ENCODE measurements around the gene SERINC5.

The SERINC5 gene

DNA sequence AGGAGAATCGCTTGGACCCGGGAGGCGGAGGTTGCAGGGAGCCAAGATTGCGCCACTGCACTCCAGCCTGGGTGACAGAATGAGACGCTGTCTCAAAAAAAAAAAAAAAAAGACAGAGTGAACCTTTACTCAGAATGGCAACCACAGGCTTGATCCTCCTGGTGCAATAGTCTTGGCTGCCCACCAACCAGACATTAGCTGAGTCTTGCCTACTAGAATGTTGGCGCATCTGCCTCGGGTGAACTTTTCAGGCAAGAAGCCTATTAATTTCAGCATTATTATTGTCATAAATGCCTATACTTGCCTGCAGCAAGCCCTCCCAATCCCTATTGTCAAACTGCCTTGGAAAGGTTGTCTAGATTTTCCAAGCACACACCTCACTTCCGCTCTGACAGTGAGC is 4.2 kb downstream of the SERINC5 start:
- no peak for DNase-seq

DNA sequence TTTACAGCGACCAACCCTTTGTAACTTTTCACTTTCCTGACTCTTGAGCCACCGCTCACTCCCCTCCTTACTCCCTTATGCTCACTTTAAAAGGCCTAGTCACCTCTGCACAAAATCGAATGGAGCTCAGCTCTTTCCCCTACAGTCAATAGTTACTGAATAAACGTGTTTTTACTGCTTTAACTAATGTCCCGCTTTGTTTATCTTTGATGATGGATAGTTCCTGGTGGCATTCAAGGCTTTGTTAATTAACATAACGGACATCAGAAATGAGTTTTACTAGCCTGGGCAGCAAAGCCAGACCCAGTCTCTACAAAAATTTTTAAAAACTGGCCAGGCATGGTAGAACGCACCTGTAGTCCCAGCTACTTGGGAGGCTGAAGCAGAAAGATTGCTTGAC is 5.0 kb downstream of the SERINC5 start:
- DNase-seq, result no peak

DNA sequence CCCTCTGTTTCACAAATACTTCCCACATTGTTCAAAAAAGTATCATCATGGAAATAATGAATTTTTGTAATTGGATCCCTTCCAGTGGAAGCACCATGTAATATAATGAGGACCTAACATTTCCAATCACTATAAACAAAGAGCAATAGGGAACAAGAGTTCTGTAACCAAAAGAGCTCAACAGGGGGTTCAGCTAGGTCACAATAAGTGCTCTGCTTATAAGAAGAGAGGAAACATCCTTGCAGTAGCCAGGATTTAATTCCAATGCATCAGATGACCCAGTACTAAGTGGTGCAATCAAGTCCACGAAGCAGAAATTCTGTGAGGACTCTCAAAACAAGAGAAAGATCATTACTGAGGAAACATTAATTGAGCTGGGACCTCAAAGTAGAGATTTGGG is 5.9 kb downstream of the SERINC5 start:
- DNase-seq, result no peak

DNA sequence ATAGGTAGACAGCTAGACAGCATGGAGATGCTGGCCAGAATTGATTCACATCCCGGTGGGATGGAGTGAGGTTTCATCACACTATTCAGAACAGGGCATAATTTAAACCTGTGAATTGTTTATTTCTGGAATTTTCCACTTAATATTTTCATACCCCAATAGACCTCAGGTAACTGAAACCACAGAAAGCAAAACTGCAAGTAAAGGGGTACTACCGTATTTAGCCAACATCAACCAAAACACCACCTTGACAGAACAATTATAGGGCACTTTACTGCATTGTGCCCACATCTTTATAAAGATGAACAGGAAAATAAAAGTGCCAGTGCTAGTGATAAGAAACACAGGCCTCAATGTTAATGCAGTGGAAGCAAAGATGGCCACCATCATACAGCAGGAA is 7.5 kb downstream of the SERINC5 start:
- no peak for DNase-seq

DNA sequence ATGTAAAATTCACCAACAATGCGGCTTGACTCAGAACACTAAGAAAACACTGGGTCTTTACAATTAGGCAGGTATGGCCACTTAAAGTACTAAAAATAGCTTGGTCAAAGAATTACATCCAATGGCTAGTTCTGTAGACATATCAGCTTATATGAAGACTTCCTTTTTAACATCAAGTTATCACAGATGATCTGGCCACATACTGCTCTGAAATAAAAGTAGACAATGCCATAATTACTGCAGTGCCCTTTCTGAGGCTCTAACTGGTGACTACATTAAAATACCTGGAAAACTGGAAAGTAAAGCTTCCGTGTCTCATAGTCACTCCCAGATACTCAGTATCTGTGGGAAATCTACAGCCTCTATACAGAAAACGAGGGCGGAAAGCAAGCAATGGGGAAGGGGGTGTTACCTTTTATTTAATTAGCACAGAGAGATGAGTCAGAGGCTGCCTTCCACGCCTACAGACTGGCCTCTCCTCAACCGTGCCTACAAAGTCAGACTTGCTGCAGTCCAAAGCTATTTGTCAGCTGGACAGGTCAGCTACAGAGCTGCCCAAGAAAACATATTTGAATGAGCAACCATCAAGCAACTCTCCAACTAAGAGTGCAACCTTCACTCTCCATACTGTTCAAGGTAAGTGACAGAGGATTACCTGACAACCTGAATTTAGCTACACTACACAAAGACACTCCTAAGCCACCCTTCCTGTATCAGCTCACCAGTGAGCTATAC is 8.7 kb downstream of the SERINC5 start:
- DNase-seq, result peak; percentile 93

DNA sequence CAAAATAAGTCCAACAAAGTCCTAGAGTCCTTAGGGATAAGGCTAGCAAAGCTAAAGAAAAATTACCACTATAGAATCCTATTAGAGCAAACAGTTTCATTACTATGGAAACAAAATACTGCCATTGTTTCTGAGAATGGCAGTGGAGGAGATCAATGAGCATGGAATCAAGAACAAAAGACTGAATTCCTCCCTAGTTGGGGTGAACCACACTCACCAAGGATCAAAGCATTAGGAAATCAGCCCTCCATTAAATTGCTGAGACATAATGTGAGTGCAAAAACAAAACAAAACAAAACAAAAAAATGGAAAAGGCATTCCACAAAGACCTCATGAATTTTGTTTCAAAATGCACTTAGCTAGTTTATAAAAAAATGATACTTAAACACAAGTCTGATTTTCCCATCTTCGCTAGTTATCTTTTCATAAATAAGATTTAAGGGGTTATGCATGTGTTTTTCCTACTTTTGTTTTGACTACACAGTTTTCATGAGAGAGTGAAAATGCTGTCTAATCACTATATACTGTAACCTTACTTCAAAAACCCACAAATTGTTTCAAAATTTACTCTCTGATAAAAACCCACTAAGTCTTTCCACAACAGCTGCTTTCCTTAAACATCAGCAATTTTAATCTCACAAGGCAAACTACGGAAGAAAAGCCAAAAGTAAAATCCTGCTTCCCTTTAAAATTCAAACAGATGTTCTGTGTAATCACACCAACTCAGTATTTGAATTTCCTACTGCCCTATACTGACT is 9.7 kb downstream of the SERINC5 start:
- DNase-seq, result peak; percentile 71

DNA sequence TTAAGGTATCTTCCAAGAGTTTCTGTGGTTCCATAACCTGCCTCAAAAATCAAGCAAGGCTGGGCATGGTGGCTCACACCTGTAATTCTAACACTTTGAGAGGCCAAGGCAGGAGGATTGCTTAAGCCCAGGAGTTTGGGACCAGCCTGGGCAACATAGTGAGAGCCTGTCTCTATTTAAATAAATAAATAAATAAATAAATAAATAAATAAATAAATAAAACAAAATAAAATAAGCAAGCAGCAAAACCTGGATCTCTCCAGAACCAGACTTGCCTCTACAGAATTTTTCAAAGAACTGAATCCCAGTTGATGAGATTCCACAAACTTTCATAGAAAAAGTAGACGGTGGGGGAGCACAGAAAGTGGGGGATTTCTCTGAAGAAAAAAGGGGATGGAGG is 12.3 kb downstream of the SERINC5 start:
- DNase-seq, result no peak

DNA sequence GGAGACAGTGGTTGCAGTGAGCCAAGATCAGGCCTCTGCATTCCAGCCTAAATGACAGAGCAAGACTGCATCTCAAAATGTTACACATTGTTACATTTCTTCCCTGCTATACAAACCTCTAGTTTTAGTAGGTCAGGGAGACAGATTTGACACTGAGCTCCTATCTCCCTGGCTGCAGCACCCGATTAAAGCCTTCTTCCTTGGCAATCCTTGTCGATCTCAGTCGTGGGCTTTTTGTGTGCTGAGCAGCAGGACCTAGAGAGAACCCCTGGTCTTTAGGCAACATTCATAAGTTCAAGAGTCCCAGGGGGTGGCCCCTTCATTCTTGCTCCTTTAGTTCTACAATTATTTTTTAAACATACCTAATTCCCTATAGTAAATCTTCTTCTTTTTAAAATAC is 13.0 kb downstream of the SERINC5 start:
- no peak for DNase-seq

DNA sequence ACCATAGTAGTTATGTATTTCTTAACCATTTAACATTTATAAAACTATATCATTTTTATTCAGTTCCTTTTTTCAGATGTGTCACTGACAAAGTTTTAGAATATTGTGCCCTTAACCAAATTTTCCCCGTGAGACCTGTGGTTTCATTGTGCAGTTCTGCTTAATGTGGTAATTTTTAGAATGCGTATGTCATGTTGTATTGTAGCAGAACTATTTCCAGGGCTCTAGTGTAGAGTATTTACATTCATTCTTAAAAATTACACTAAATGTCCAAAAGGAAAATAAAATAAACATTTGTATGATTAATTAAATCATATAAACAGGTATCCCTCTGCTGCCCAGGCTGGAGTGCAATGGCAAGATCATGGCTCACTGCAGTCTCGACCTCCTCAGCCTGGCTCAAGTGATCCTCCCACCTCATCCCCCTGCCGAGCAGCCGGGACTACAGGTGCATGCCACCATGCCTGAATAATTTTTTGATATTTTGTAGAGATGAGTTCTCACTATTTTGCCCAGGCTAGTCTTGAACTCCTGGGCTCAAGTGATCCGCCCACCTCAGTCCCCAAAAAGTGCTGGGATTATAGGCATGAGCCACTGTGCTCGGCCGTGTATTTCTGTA is 15.4 kb downstream of the SERINC5 start:
- no peak for DNase-seq

DNA sequence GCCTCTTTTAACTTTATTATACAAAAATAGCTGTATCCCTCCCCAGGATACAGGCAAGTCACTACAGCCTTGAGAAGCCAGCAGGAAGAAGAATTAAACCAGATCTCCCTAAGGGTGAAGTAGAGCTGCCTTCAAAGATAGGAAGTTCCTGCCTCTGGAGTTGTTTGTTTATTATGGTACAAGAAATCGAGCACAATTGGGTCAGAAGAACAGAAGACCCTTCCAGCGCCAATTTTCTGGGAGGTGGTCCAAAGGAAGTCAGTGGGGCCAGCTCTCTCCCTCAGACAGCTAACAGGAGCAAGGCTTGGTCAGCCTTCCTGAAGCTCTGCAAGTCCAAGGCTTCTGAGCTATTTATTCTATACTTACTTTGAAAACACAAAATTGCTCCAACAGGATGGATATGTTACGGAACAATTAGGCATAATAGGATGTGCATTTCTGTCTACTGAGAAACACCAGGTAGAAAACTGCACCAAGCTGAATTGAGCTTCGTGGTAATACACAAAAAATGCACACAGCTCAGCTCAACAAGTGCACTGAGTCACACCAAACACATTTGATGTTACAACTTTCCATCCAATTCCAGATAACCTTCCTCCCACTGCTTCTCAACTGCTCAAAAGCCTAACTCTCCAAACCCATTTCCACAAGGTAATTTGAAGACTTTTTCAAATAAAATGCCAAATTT is 16.0 kb downstream of the SERINC5 start:
- no peak for DNase-seq

DNA sequence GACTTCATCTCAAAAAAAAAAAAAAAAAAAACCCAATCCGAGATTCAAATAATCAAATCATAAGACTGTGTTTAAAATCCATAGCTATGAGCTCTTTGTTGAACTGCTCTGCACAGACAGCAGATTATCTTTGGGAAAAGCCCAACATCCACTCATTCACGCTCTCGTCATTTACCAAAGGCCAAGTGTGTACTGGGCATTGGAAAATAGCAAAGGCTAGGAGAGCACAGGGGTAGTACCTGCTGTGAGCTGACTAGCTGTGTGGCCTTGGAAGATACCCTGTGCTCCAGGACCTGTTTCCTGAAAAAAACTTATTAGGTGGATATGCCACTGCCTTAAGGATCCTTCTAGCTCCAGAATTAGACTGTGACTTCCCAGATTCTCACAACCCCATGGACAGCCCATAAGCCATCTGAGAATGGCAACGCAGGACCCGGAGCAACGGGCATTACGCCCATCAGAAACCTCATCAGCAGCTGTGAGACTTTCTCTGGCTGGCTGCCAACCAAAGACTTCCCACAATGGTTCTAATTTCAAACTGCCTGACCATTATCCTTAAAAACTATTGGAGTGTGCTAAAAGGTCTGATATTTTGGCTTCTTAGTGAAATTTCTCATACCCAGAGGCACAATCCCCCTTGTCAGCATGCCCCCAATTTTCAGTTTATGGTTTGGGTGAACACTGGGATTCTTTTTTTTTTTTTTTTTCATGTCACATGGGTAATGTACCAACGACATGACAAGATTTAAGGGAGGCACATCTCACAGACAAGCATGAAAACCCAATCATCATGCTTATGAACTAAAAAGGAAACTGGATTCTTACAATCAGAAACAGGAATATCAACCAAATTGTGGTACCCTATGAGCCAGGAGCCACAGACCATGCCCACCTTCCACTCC is 16.8 kb downstream of the SERINC5 start:
- peak; percentile 20 for DNase-seq

DNA sequence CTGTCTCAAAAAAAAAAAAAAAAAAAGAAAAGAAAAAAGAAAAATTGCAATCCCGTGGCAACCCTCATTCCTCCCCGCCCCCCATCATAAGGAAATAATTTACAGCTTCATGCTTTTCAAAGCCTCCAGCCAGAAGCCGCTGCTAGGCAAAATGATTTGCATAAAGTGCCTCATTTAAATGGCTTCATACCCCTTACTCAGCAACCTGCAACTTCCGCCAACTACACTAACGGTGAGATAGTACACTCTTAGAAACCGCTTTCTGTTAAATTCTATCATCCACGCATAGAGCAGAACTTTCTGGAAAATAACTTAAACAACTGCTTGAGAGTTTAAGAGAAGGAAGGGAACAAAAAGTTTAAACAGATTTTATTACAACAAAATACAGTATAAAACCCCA is 17.8 kb downstream of the SERINC5 start:
- no peak for DNase-seq

DNA sequence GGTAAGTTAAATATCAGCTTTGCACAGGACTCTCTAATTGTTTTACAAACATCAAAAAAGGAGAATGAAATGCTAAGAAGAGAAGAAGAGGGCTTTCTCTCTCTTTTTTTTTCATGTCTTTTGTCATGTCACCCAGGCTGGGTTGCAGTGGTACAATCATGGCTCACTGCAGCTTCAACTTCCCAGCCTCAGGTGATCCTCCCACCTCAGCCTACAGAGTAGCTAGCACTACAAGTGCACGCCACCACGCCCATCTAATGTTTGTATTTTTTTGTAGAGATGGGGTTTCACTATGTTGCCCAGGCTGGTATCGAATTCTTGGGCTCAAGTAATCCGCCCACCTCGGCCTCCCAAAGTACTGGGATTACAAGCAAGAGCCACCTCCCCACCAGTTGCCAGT is 18.6 kb downstream of the SERINC5 start:
- DNase-seq, result no peak

DNA sequence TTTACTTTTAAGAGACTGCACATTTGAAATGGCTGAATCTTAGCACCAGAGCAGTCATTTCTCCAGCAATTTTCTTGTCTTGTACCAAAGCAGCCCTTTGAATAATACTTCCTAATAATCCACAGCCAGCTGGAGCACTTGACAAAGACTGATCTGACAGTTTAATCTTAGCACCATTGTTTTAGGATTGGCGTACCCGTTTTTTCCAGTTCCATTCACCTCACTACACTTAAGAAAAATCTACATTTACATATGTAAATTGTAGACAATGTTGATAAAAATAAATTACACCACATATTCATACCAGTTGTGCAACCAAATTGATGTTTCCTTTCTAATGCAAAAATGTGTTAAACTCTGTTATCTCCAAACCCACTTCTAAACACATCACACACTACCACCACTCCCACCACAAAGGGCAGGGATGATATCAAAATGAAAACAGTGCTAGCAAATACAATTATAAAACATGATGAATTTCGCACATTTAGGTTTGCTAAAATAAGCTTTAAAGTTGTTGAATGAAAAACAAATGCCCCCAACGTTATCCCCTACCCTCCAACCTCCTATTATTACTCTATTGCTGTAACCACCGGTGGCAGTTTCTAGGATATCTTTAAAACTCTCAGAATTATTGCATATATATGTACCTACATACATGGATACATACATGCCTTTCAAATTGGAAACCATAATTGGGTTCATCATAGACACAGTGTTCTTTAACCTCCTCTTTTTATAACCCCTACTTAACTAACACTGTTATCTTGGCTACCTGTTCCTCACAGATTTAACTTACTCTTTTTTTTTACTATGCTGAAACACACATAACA is 21.5 kb downstream of the SERINC5 start:
- no peak for DNase-seq

DNA sequence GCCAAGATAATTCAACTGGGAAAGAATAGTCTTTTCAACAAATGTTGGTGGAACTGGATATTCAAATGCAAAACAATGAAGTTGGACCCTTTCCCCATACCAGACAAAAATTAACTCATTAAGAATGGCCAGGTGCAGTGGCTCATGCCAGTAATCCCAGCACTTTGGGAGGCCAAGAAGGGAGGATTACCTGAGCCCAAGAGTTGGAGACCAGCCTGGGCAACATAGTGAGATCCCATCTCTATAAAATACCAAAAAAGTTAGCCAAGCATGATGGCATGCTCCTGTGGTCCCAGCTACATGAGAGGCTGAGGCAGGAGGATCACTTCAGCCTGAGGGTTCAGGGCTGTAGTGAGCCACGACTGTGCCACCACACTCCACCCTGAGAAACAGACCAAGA is 24.2 kb downstream of the SERINC5 start:
- no peak for DNase-seq

DNA sequence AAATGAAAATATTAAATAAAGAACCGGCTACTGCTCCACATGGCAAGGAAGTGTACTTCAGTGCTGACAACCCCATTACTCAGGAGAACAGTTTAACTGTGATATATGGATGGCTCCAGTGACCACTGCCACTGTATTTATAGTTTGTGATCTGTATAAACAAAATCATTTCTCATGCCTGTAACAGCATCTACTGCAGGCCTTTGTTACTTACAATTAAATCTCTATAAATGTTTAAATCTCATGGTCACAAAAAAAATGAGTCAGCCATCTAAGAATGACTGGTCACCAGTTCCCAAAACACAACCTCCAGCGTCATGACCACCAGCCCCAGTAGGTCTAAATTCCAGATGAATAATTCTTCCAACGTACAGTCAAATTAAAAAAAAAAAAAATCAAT is 24.6 kb downstream of the SERINC5 start:
- DNase-seq, result peak; percentile 77

DNA sequence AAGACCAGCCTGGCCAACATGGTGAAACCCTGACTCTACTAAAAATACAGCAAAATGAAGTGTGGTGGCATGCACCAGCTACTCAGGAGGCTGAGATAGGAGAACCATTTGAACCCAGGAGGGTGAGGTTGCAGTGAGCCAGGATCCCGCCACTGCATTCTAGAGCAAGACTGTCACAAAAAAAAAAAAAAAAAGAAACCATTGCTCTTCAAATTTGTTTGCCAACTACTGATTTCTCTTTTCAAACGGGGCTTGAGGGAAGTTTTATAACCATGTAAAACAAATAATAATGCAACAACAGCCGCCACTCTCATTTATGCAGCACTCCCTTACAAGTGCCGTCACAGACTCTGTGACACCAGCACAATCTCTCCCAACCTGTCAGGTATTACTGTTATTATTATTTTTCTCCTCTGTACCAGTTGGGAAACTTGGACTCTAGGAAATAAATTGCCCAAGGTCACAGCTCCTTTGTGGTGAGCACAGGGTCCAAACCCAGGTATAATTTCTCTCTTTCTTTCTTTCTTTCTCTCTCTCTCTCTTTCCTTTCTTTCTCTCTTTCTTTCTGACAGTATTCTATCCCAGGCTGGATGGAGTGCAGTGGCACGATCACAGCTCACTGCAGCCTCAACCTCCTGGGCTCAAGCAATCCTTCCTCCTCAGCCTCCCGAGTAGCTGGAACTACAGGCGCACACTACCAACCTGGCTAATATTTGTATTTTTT is 25.4 kb downstream of the SERINC5 start:
- DNase-seq, result no peak

DNA sequence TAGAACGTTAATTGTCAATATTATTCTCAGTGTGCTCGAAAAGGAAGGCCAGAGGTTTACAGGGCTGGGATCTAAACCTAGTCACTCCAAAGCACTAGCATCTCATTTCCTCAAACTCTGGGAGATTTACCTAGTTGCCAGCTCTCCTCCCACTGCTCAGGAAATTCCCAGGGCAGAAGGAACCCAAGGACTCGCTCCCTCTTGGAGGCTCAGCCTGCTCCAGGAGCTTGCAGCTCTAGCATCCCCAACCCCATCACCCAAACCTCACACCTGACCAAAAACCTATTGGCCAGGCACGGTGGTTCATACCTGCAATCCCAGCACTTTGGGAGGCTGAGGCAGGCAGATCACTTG is 26.0 kb downstream of the SERINC5 start:
- peak; percentile 37 for DNase-seq

DNA sequence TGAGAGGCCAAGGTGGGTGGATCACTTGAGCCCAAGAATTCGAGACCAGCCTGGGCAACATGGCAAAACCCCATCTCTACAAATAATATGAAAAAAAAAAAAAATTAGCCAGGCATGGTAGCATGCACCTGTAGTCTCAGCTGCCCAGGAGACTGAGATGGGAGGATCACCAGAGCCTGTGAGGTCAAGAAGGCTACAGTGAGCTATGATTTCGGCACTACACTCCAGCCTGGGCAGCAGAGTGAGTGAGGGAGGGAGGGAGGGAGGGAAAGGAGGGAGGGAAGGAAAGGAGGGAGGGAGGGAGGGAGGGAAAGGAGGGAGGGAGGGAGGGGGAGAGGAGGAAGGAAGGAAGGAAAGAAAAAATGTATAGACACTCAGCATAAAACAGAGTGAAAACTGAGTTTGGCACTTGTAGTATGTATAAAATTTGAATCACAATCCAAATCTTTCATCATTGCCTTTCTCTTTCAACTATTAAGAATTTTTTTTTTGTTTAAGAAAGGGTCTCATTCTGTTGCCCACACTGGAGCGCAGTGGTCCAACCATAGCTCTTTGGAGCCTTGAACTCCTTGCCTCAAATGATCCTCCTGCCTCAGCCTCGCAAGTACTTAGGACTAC is 27.8 kb downstream of the SERINC5 start:
- DNase-seq, result no peak

DNA sequence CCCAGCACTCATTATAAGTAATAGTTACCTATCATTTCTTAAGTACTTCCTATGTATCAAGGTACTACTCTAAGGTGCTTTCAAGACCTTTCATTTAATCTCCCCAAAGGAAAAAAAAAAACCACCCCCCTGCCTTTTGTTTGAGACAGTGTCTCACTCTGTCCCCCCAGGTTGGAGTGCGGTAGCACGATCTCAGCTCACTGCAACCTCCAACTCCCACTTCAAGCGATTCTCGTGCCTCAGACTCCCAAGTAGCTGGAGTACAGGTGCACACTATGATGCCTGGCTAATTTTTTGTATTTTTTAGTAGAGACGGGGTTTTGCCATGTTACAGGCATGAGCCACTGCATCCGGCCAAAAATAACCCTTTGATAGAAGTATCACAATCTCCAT is 29.9 kb downstream of the SERINC5 start:
- DNase-seq, result no peak

All from kidney glomerular epithelial cell (primary cell).